HepG2 (cell line): ENCODE data around the gene SPDYE6. TPM values are rescaled to one million over a fixed set of nuclear protein-coding genes. Genes with fewer than 3 reads are reported as not detected.

Experiments used
- ATF4 ChIP-seq, 2 experiments: fragments of 450-650 bp in 1 of 2; sonication (generic) in 1 of 2; formaldehyde crosslinking; IDR thresholded peaks; 2 replicates each; pipeline versions ENCODE4 v1.5.0 to v1.8.0; 2020 to 2022; ENCODE audit warnings: mild to moderate bottlenecking in 1 of 2, missing genetic modification reagents in 1 of 2
- BATF2 ChIP-seq: sonication (generic); formaldehyde crosslinking; IDR thresholded peaks from 2 replicates; pipeline ENCODE4 v1.8.0; 2022; ENCODE audit warnings: mild to moderate bottlenecking, missing genetic modification reagents, moderate library complexity
- CSRNP2 ChIP-seq: sonication (generic); formaldehyde crosslinking; conservative IDR thresholded peaks from 2 replicates; pipeline ENCODE4 v1.8.0; 2022; ENCODE audit warnings: low read depth, missing genetic modification reagents
- HBP1 ChIP-seq: IDR thresholded peaks from 2 replicates; pipeline ENCODE4 v1.6.1; 2016; ENCODE audit warnings: low read depth, control low read depth
- IKZF5 ChIP-seq: IDR thresholded peaks from 2 replicates; pipeline ENCODE4 v1.6.1; 2018; ENCODE audit warnings: missing genetic modification reagents, mild to moderate bottlenecking, missing compliant biosample characterization
- KLF15 ChIP-seq: sonication (generic); formaldehyde crosslinking; IDR thresholded peaks from 2 replicates; pipeline ENCODE4 v1.8.1; 2023; ENCODE audit warnings: borderline replicate concordance, mild to moderate bottlenecking, inconsistent platforms, missing genetic modification reagents, mixed read lengths
- NR2C2 ChIP-seq: sonication (generic); formaldehyde crosslinking; IDR thresholded peaks from 2 replicates; pipeline ENCODE4 v1.4.0; 2020; ENCODE audit warnings: missing genetic modification reagents, mild to moderate bottlenecking, moderate library complexity, borderline replicate concordance
- ZHX1 ChIP-seq: sonication (generic); formaldehyde crosslinking; IDR thresholded peaks from 2 replicates; pipeline ENCODE4 v1.8.1; 2022; ENCODE audit warnings: low read depth, mild to moderate bottlenecking, missing genetic modification reagents
- ZNF276 ChIP-seq: sonication (generic); formaldehyde crosslinking; IDR thresholded peaks from 2 replicates; pipeline ENCODE4 v1.4.0; 2020; ENCODE audit warnings: mild to moderate bottlenecking, low read depth, missing genetic modification reagents
- ZNF317 ChIP-seq: sonication (generic); formaldehyde crosslinking; IDR thresholded peaks from 2 replicates; pipeline ENCODE4 v1.5.0; 2020; ENCODE audit warnings: mild to moderate bottlenecking, missing genetic modification reagents
- ZNF496 ChIP-seq: sonication (generic); formaldehyde crosslinking; IDR thresholded peaks from 2 replicates; pipeline ENCODE4 v1.8.1; 2023; ENCODE audit warnings: mild to moderate bottlenecking, moderate library complexity, missing genetic modification reagents; ENCODE audit not compliant: insufficient replicate concordance
- ZNF512B ChIP-seq: sonication (generic); formaldehyde crosslinking; IDR thresholded peaks from 2 replicates; pipeline ENCODE4 v1.5.1; 2020; ENCODE audit warnings: missing genetic modification reagents, mild to moderate bottlenecking, borderline replicate concordance
- polyA plus RNA-seq, 8 experiments: library from polyadenylated mRNA; depleted of rRNA in 3 of 8; stranded (reverse) in 7 of 8; unstranded in 1 of 8; fragments of >200 nt; fragmentation: Illumina TruSeq in 4 of 8; extraction: Trizol in 4 of 8; gene quantifications; 2 replicates each; pipeline versions ENCODE4 v1.2.1 to v1.2.3, GENCODE V29; 2011 to 2016; ENCODE audit warnings: low read depth in 4 of 8, missing spikeins in 1 of 8, mixed read lengths in 1 of 8; ENCODE audit not compliant: insufficient read depth in 1 of 8
- total RNA-seq, 5 experiments: library from RNA; depleted of rRNA; stranded (reverse); fragments of >200 nt; fragmentation: Illumina TruSeq; extraction: Trizol; gene quantifications; 2 replicates each; pipeline ENCODE4 v1.2.3, GENCODE V29; 2016; ENCODE audit warnings: low read depth in 1 of 5

Gene SPDYE6
- total and polyA plus RNA-seq, 2 of the 13 experiments (the other 11 are each of a cell fraction or from before 2014, with no cell fraction given) = 0.07 TPM; not detected in 1

GRCh38 chr7:102306916-102307677 is 49.1 kb downstream of the SPDYE6 start (continued):
- TF ChIP-seq CSRNP2 (CRISPR knock-in tag) (no peak), ZNF317 (CRISPR knock-in tag) (peak; percentile 71), IKZF5 (CRISPR knock-in tag) (no peak), ZHX1 (no peak), BATF2 (CRISPR knock-in tag) (no peak), HBP1 (CRISPR knock-in tag) (no peak), ZNF496 (CRISPR knock-in tag) (no peak), NR2C2 (CRISPR knock-in tag) (no peak; the same call in 1 of the 2 replicates), ZNF512B (CRISPR knock-in tag) (no peak), ZNF276 (CRISPR knock-in tag) (no peak), ATF4 (CRISPR knock-in tag; IDR thresholded peaks at IDR 0.05) (0 out of 4 replicates have a peak, but pooled peaks of 1 of the 2 experiments have one; percentile 13), KLF15 (CRISPR knock-in tag) (no peak)
